HepG2 (cell line): ENCODE measurements around the gene GPX2. TPM values are rescaled to one million over a fixed set of nuclear protein-coding genes. Genes with fewer than 3 reads are reported as not detected.

Experiments used
- ATAC-seq: fragments of 200-7000 bp; cut with Tn5 transposase; 3 replicates; pipeline ENCODE4 v1.9.1; 2020; ENCODE audit warnings: mild to moderate bottlenecking, moderate library complexity
- BruUV-seq: library from RNA; stranded (reverse); fragments of 400-500 nt; replicated peaks from 2 replicates; lab custom pipeline; 2021; lab: Mats Ljungman, UMichigan
- CTCF ChIA-PET: fragments of 300-600 bp; formaldehyde crosslinking; extraction: SDS; loops from one replicate; lab custom pipeline; 2021; ENCODE audit warnings: low total read pairs, inconsistent platforms, low intra/inter-chr PET ratio; lab: Yijun Ruan, JAX
- POLR2A ChIA-PET: fragments of 350-600 bp; sonication (Branson Sonifier 250); formaldehyde crosslinking; loops from one replicate; lab custom pipeline; 2020; ENCODE audit warnings: antibody characterized with exemption, inconsistent platforms; lab: Yijun Ruan, JAX
- DNase-seq: peaks from one replicate; pipeline ENCODE4 v3.0.0-alpha.2; 2015; ENCODE audit warnings: low spot score
- FAIRE-seq: peaks from 3 replicates; lab custom pipeline; 2011; peaks lifted over from hg19 to GRCh38; lab: Jason Lieb, UNC
- H2AFZ ChIP-seq: one replicate; pipeline ENCODE4 v1.6.1; 2011; ENCODE audit warnings: low read length, inconsistent platforms
- H3K27ac ChIP-seq: fragments of 300-600 bp; 3 replicates; pipeline ENCODE4 v1.8.0; 2011; ENCODE audit warnings: mixed run types, mild to moderate bottlenecking, mixed read lengths, low read length, inconsistent platforms; ENCODE audit not compliant: insufficient read depth; ENCODE audit errors: extremely low read length
- H3K27me3 ChIP-seq, 2 experiments: fragments of 200-600 bp in 1 of 2; 2 replicates in 1 of 2; 3 replicates in 1 of 2; pipeline versions ENCODE4 v1.6.0 to v1.8.0; 2011; ENCODE audit warnings: low read length in 2 of 2, mild to moderate bottlenecking in 2 of 2, moderate library complexity in 2 of 2, inconsistent platforms in 1 of 2; ENCODE audit not compliant: insufficient read depth in 2 of 2, control insufficient read depth in 1 of 2
- H3K36me3 ChIP-seq, 2 experiments: fragments of 200-600 bp in 1 of 2; replicated peaks in 1 of 2; 2 replicates in 1 of 2; 3 replicates in 1 of 2; pipeline versions ENCODE4 v1.5.1 to v1.8.0; 2011; ENCODE audit warnings: low read length in 2 of 2, inconsistent platforms in 1 of 2; ENCODE audit not compliant: insufficient read depth in 2 of 2, control insufficient read depth in 1 of 2
- H3K4me1 ChIP-seq: 2 replicates; pipeline ENCODE4 v1.5.1; 2012; ENCODE audit warnings: low read length, inconsistent platforms; ENCODE audit not compliant: insufficient read depth
- H3K4me2 ChIP-seq: 2 replicates; pipeline ENCODE4 v1.6.0; 2011; ENCODE audit warnings: low read depth, low read length, inconsistent platforms
- H3K4me3 ChIP-seq, 3 experiments: fragments of 200-600 bp in 1 of 3; sonication (generic), shearing (Covaris generic) in 1 of 3; replicated peaks in 1 of 3; 2 replicates each; pipeline ENCODE4 v1.5.1; 2011 to 2016; ENCODE audit warnings: low read length in 3 of 3, inconsistent platforms in 2 of 3, low read depth in 2 of 3, mild to moderate bottlenecking in 2 of 3, control low read depth in 1 of 3, mixed read lengths in 1 of 3; ENCODE audit not compliant: insufficient read depth in 1 of 3
- H3K79me2 ChIP-seq: one replicate; pipeline ENCODE4 v1.6.1; 2011; ENCODE audit warnings: low read length, inconsistent platforms; ENCODE audit not compliant: insufficient read depth
- H3K9ac ChIP-seq: 2 replicates; pipeline ENCODE4 v1.6.0; 2011; ENCODE audit warnings: mild to moderate bottlenecking, low read depth, low read length, inconsistent platforms; ENCODE audit not compliant: insufficient read depth
- H3K9me3 ChIP-seq: 2 replicates; pipeline ENCODE4 v1.5.1; 2012; ENCODE audit warnings: mild to moderate bottlenecking, low read length
- H4K20me1 ChIP-seq: 2 replicates; pipeline ENCODE4 v1.6.0; 2011; ENCODE audit warnings: inconsistent platforms, mild to moderate bottlenecking, low read length, moderate library complexity; ENCODE audit not compliant: insufficient read depth
- DNMT3B ChIP-seq: conservative IDR thresholded peaks from 2 replicates; pipeline ENCODE4 v1.6.1; 2016; ENCODE audit warnings: missing biosample characterization, control low read depth
- IRF2 ChIP-seq: IDR thresholded peaks from 2 replicates; pipeline ENCODE4 v1.6.1; 2018; ENCODE audit warnings: missing genetic modification reagents, missing compliant biosample characterization
- KLF16 ChIP-seq, 2 experiments: sonication (generic) in 1 of 2; formaldehyde crosslinking in 1 of 2; IDR thresholded peaks; 2 replicates each; pipeline versions ENCODE4 v1.6.1 to v1.8.0; 2016 to 2023; ENCODE audit warnings: missing genetic modification reagents in 2 of 2, missing compliant biosample characterization in 1 of 2
- MAFF ChIP-seq: IDR thresholded peaks from 2 replicates; pipeline ENCODE4 v1.6.1; 2011; ENCODE audit warnings: low read depth, low read length, improper control_type of control experiment
- NPAS2 ChIP-seq: sonication (generic); formaldehyde crosslinking; IDR thresholded peaks from 2 replicates; pipeline ENCODE4 v1.8.0; 2022; ENCODE audit warnings: mild to moderate bottlenecking, missing genetic modification reagents, borderline replicate concordance
- PITX1 ChIP-seq: sonication (generic); formaldehyde crosslinking; IDR thresholded peaks from 2 replicates; pipeline ENCODE4 v1.5.1; 2020; ENCODE audit warnings: mild to moderate bottlenecking, missing genetic modification reagents
- PRPF4 ChIP-seq: fragments of 200-400 bp; formaldehyde crosslinking; IDR thresholded peaks from 2 replicates; pipeline ENCODE4 v1.6.1; 2016; ENCODE audit warnings: low read length, low read depth; ENCODE audit not compliant: poor library complexity, severe bottlenecking
- ZBTB7A ChIP-seq: sonication (generic); formaldehyde crosslinking; IDR thresholded peaks from 2 replicates; pipeline ENCODE4 v1.8.0; 2022; ENCODE audit warnings: mild to moderate bottlenecking, missing genetic modification reagents
- ZFAT ChIP-seq: sonication (generic); formaldehyde crosslinking; conservative IDR thresholded peaks from 2 replicates; pipeline ENCODE4 v1.8.1; 2023; ENCODE audit warnings: missing genetic modification reagents, inconsistent platforms
- ZFP41 ChIP-seq: sonication (generic); formaldehyde crosslinking; IDR thresholded peaks from 2 replicates; pipeline ENCODE4 v1.4.0; 2020; ENCODE audit warnings: mild to moderate bottlenecking, missing genetic modification reagents, borderline replicate concordance
- ZNF207 ChIP-seq: fragments of 450-650 bp; IDR thresholded peaks from 2 replicates; pipeline ENCODE4 v1.6.1; 2016; ENCODE audit warnings: antibody characterized with exemption, borderline replicate concordance
- ZNF367 ChIP-seq: sonication (generic); formaldehyde crosslinking; IDR thresholded peaks from 2 replicates; pipeline ENCODE4 v1.4.0; 2020; ENCODE audit warnings: missing genetic modification reagents, borderline replicate concordance
- ZNF383 ChIP-seq: sonication (generic); formaldehyde crosslinking; IDR thresholded peaks from 2 replicates; pipeline ENCODE4 v1.4.0; 2020; ENCODE audit warnings: missing genetic modification reagents, mild to moderate bottlenecking, borderline replicate concordance
- ZNF441 ChIP-seq: sonication (generic); formaldehyde crosslinking; IDR thresholded peaks from 2 replicates; pipeline ENCODE4 v1.7.0; 2021; ENCODE audit warnings: missing genetic modification reagents, borderline replicate concordance
- ZNF792 ChIP-seq: IDR thresholded peaks from 2 replicates; pipeline ENCODE4 v1.6.1; 2016
- ZNF816 ChIP-seq: sonication (generic); formaldehyde crosslinking; IDR thresholded peaks from 2 replicates; pipeline ENCODE4 v1.8.0; 2022; ENCODE audit warnings: missing genetic modification reagents, mild to moderate bottlenecking, borderline replicate concordance
- WGBS: methylation state at CpG from one replicate; pipeline ENCODE4 v1.1.6; 2017; ENCODE audit warnings: low lambda C conversion rate; 5-methylcytosine and 5-hydroxymethylcytosine counted together
- in situ Hi-C: cut with HindIII; loops from 2 replicates; pipeline ENCODE4 v1.10.0; 2017; ENCODE audit warnings: low pct_unique_long_range_greater_than_20kb; ENCODE audit not compliant: extremely low pct_ligation_motif_present
- intact Hi-C: fragments of 100-400 bp; cut with micrococcal nuclease; formaldehyde crosslinking; loops from one replicate; pipeline ENCODE4 v1.10.0; 2022; ENCODE audit not compliant: unreplicated experiment
- polyA plus RNA-seq, 8 experiments: library from polyadenylated mRNA; depleted of rRNA in 3 of 8; stranded (reverse) in 7 of 8; unstranded in 1 of 8; fragments of >200 nt; fragmentation: Illumina TruSeq in 4 of 8; extraction: Trizol in 4 of 8; gene quantifications; 2 replicates each; pipeline versions ENCODE4 v1.2.1 to v1.2.3, GENCODE V29; 2011 to 2016; ENCODE audit warnings: low read depth in 4 of 8, missing spikeins in 1 of 8, mixed read lengths in 1 of 8; ENCODE audit not compliant: insufficient read depth in 1 of 8
- total RNA-seq, 5 experiments: library from RNA; depleted of rRNA; stranded (reverse); fragments of >200 nt; fragmentation: Illumina TruSeq; extraction: Trizol; gene quantifications; 2 replicates each; pipeline ENCODE4 v1.2.3, GENCODE V29; 2016; ENCODE audit warnings: low read depth in 1 of 5
- TF ChIP-seq, protein P1 (sequence below): sonication (generic); formaldehyde crosslinking; conservative IDR thresholded peaks from 2 replicates; pipeline ENCODE4 v1.8.0; 2022; ENCODE audit warnings: missing genetic modification reagents
- TF ChIP-seq, protein P2 (sequence below): sonication (generic); formaldehyde crosslinking; IDR thresholded peaks from 2 replicates; pipeline ENCODE4 v1.4.0; 2020; ENCODE audit warnings: missing genetic modification reagents

Gene GPX2
- total and polyA plus RNA-seq, 2 of the 13 experiments (the other 11 are each of a cell fraction or from before 2014, with no cell fraction given), result 526 to 674 TPM

DNA sequence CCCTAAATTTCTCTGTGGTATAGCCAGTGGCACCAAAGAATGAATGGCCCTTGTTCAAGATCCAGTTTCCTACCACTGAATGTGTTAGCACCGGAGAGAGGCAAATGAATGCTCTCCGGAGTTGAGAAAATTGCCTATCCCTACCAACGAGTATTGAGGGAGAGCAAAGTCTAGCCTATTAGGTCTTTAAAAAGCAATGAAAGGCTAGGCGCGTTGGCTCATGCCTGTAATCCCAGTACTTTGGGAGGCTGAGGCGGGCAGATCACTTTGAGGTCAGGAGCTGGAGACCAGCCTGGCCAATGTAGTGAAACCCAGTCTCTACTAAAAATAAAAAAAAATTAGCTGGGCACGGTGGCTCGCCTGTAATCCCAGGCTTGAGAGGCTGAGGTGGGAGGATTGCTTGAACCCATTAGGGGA is 30.5 kb upstream of the GPX2 start (continued):
- TF ChIP-seq PITX1 (CRISPR knock-in tag), result no peak

DNA sequence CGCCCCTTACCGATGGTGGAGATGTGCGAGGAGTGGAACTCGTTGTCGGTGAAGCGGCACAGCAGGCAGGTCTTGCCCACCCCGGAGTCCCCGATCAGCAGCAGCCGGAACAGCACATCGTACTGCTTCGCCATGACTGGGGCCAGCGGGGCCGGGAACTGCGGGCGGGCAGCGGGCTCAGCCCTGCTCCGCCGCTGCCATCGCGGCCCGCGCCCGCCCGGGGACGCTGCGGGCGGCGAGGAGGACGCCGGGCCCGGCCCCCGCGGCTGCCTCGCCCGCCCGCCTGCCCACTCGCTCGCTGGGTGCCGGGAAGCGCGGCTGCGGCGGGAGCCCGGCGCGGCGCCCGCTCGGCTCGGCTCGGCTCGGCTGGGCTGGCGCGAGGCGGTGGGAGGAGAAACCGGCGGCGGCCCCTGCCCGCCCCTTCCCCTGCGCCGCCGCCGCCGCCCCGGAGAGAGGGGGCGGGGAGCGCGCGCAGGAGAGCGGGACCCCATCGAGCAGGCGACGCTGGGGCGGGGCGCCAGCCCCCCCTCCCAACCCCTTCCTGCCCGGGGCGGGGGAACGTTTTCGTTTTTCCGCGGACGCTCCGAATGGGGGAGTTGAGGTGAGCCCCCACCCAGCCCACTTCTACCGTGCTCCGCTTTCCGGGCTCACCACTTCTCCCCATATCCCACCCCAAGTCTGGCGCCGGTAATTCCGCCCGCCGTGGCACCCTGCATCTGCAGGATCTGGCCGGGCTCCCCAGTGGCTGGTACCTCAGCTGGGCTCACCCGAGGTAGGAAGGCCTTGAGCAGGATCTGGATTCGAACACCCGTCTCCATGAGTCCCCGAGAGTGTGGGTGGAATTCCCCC is 29.6 kb upstream of the GPX2 start, which contains the start of gene RAB15:
TSS of gene RAB15 (minus strand) at position 394 of the 849 bp plus-strand sequence. CDS start at position 134, 260 bp downstream.
- Histone ChIP-seq H3K4me3 (peak within 1 kb of the TSS; percentile 74 to 81 (median 79)), H3K9me3 (no peaks in the 10 kb centered on the region), H3K36me3 (no peaks in the 10 kb centered on the region), H4K20me1 (no peaks in the 10 kb centered on the region), H3K79me2 (no peaks in the 10 kb centered on the region), H3K4me2 (peak within 1 kb of the TSS; percentile 94), H3K4me1 (peaks cover 38% of the 10 kb centered on the region), H3K27me3 (no peaks in the 10 kb centered on the region; a peak in 1 of 5 replicates), H2AFZ (no peak within 1 kb of the TSS), H3K27ac (no peak within 1 kb of the TSS), H3K9ac (peak within 1 kb of the TSS; percentile 37; the same call in 1 of the 2 replicates)
- BruUV-seq, result no TSS peak
- ATAC-seq (peak; percentile 66), FAIRE-seq (no peak), DNase-seq (no peak)
- in situ Hi-C loops, result no loop called here
- intact Hi-C loops, result no loop called here
- WGBS, result no CpG with 5 or more reads among the region's 96 CpGs
- ChIA-PET CTCF (no interaction called here), POLR2A (interaction anchor here (0.6 to 2.6 kb wide), 4 partner anchors 14 to 131 kb away, joined by 4 to 13 read pairs (median 6); partner anchors contain the start of genes FNTB and GPX2)
- TF ChIP-seq, protein P1, sequence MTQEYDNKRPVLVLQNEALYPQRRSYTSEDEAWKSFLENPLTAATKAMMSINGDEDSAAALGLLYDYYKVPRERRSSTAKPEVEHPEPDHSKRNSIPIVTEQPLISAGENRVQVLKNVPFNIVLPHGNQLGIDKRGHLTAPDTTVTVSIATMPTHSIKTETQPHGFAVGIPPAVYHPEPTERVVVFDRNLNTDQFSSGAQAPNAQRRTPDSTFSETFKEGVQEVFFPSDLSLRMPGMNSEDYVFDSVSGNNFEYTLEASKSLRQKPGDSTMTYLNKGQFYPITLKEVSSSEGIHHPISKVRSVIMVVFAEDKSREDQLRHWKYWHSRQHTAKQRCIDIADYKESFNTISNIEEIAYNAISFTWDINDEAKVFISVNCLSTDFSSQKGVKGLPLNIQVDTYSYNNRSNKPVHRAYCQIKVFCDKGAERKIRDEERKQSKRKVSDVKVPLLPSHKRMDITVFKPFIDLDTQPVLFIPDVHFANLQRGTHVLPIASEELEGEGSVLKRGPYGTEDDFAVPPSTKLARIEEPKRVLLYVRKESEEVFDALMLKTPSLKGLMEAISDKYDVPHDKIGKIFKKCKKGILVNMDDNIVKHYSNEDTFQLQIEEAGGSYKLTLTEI (CRISPR knock-in tag), result no peak
- no peak; the same call in 1 of the 2 replicates for TF ChIP-seq ZNF367 (CRISPR knock-in tag)
- no peak for TF ChIP-seq PRPF4
- no peak for TF ChIP-seq ZNF207
- TF ChIP-seq ZBTB7A, result no peak
- TF ChIP-seq KLF16 (CRISPR knock-in tag; IDR thresholded peaks at IDR 0.05), result no peak
- TF ChIP-seq ZNF383 (CRISPR knock-in tag), result no peak
- no peak for TF ChIP-seq ZFAT
- TF ChIP-seq IRF2 (CRISPR knock-in tag), result no peak
- TF ChIP-seq, protein P2, sequence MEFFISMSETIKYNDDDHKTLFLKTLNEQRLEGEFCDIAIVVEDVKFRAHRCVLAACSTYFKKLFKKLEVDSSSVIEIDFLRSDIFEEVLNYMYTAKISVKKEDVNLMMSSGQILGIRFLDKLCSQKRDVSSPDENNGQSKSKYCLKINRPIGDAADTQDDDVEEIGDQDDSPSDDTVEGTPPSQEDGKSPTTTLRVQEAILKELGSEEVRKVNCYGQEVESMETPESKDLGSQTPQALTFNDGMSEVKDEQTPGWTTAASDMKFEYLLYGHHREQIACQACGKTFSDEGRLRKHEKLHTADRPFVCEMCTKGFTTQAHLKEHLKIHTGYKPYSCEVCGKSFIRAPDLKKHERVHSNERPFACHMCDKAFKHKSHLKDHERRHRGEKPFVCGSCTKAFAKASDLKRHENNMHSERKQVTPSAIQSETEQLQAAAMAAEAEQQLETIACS (CRISPR knock-in tag), result no peak
- TF ChIP-seq ZNF792 (CRISPR knock-in tag), result no peak
- TF ChIP-seq NPAS2 (CRISPR knock-in tag), result no peak
- no peak for TF ChIP-seq ZFP41 (CRISPR knock-in tag)
- no peak for TF ChIP-seq ZNF441
- no peak for TF ChIP-seq MAFF
- no peak for TF ChIP-seq DNMT3B
- TF ChIP-seq ZNF816 (CRISPR knock-in tag), result no peak
